IMR-90 (cell line): ENCODE measurements around the gene TMPRSS15. TPM values are rescaled to one million over a fixed set of nuclear protein-coding genes. Genes with fewer than 3 reads are reported as not detected.

Source experiments
- ATAC-seq: fragments of 200-7000 bp; cut with Tn5 transposase; 2 replicates; pipeline ENCODE4 v1.9.1; 2020; ENCODE audit warnings: low read depth, mild to moderate bottlenecking, moderate library complexity
- BruUV-seq: library from RNA; stranded (reverse); fragments of 400-500 nt; replicated peaks from 2 replicates; lab custom pipeline; 2021; lab: Mats Ljungman, UMichigan
- CTCF ChIA-PET: fragments of 300-600 bp; formaldehyde crosslinking; extraction: SDS; loops from one replicate; lab custom pipeline; 2021; ENCODE audit warnings: antibody characterized with exemption; lab: Yijun Ruan, JAX
- POLR2A ChIA-PET: fragments of 300-600 bp; sonication (Branson Sonifier 250); formaldehyde crosslinking; loops from one replicate; lab custom pipeline; 2022; ENCODE audit warnings: antibody characterized with exemption; ENCODE audit not compliant: unreplicated experiment; lab: Charles Lee
- DNase-seq: peaks from one replicate; pipeline ENCODE4 v3.0.0; 2013
- H2AFZ ChIP-seq: replicated peaks from 2 replicates; pipeline ENCODE3; 2013; ENCODE audit warnings: low read length, mild to moderate bottlenecking; ENCODE audit not compliant: poor library complexity
- H2AK5ac ChIP-seq: 2 replicates; pipeline ENCODE4 v1.6.1; 2013; ENCODE audit warnings: low read depth, low read length, inconsistent platforms
- H2AK9ac ChIP-seq: replicated peaks from 2 replicates; pipeline ENCODE3; 2013; ENCODE audit warnings: mild to moderate bottlenecking, low read depth, low read length, moderate library complexity; ENCODE audit not compliant: poor library complexity
- H2BK120ac ChIP-seq: 2 replicates; pipeline ENCODE4 v1.6.1; 2013; ENCODE audit warnings: low read depth, low read length, inconsistent platforms
- H2BK15ac ChIP-seq: 3 replicates; pipeline ENCODE4 v1.6.1; 2013; ENCODE audit warnings: low read depth, low read length, inconsistent platforms
- H2BK20ac ChIP-seq: 2 replicates; pipeline ENCODE4 v1.6.1; 2013; ENCODE audit warnings: low read depth, mild to moderate bottlenecking, inconsistent platforms, low read length, moderate library complexity
- H2BK5ac ChIP-seq: 2 replicates; pipeline ENCODE4 v1.6.1; 2013; ENCODE audit warnings: mild to moderate bottlenecking, low read depth, low read length, inconsistent platforms; ENCODE audit not compliant: poor library complexity, severe bottlenecking
- H3K14ac ChIP-seq: replicated peaks from 2 replicates; pipeline ENCODE4 v1.6.1; 2013; ENCODE audit warnings: low read depth, low read length, inconsistent platforms
- H3K18ac ChIP-seq: 2 replicates; pipeline ENCODE4 v1.6.1; 2013; ENCODE audit warnings: low read depth, low read length, control low read depth
- H3K23ac ChIP-seq: 2 replicates; pipeline ENCODE4 v1.6.1; 2013; ENCODE audit warnings: low read depth, low read length, inconsistent platforms
- H3K27ac ChIP-seq: 2 replicates; pipeline ENCODE4 v1.5.1; 2013; ENCODE audit warnings: mild to moderate bottlenecking, control low read depth, low read length; ENCODE audit not compliant: insufficient read depth
- H3K27me3 ChIP-seq: 2 replicates; pipeline ENCODE4 v1.6.1; 2013; ENCODE audit warnings: low read length; ENCODE audit not compliant: control insufficient read depth, insufficient read depth
- H3K36me3 ChIP-seq: 2 replicates; pipeline ENCODE4 v1.6.1; 2013; ENCODE audit warnings: low read length, mixed read lengths; ENCODE audit not compliant: control insufficient read depth, insufficient read depth
- H3K4ac ChIP-seq: 2 replicates; pipeline ENCODE4 v1.6.1; 2013; ENCODE audit warnings: low read depth, low read length, inconsistent platforms
- H3K4me1 ChIP-seq: 2 replicates; pipeline ENCODE4 v1.6.1; 2013; ENCODE audit warnings: low read length, mixed read lengths; ENCODE audit not compliant: control insufficient read depth, insufficient read depth
- H3K4me2 ChIP-seq: 2 replicates; pipeline ENCODE4 v1.6.1; 2013; ENCODE audit warnings: low read depth, mild to moderate bottlenecking, control low read depth, low read length, moderate library complexity
- H3K4me3 ChIP-seq: 2 replicates; pipeline ENCODE4 v1.5.1; 2013; ENCODE audit warnings: low read depth, mild to moderate bottlenecking, control low read depth, low read length, moderate library complexity; ENCODE audit not compliant: insufficient read depth
- H3K56ac ChIP-seq: 2 replicates; pipeline ENCODE4 v1.6.1; 2013; ENCODE audit warnings: low read length, inconsistent platforms; ENCODE audit not compliant: insufficient read depth; ENCODE audit errors: extremely low read depth
- H3K79me1 ChIP-seq, 2 experiments: 2 replicates each; pipeline ENCODE4 v1.6.1; 2013; ENCODE audit warnings: low read length in 2 of 2, inconsistent platforms in 1 of 2, low read depth in 1 of 2
- H3K9ac ChIP-seq: 2 replicates; pipeline ENCODE4 v1.6.1; 2013; ENCODE audit warnings: low read depth, low read length, control low read depth
- H3K9me1 ChIP-seq: 2 replicates; pipeline ENCODE4 v1.6.1; 2013; ENCODE audit warnings: low read length, inconsistent platforms; ENCODE audit not compliant: insufficient read depth
- H3K9me3 ChIP-seq: 2 replicates; pipeline ENCODE4 v1.6.1; 2013; ENCODE audit warnings: low read length; ENCODE audit not compliant: control insufficient read depth, insufficient read depth
- H4K20me1 ChIP-seq: 2 replicates; pipeline ENCODE4 v1.6.1; 2013; ENCODE audit warnings: low read length, inconsistent platforms; ENCODE audit not compliant: insufficient read depth
- H4K5ac ChIP-seq: 2 replicates; pipeline ENCODE4 v1.6.1; 2013; ENCODE audit warnings: mild to moderate bottlenecking, low read depth, low read length, control low read depth
- H4K8ac ChIP-seq, 2 experiments: 2 replicates each; pipeline ENCODE4 v1.6.1; 2013; ENCODE audit warnings: low read depth in 2 of 2, low read length in 2 of 2, control low read depth in 1 of 2, inconsistent platforms in 1 of 2
- H4K91ac ChIP-seq: 2 replicates; pipeline ENCODE4 v1.6.1; 2013; ENCODE audit warnings: low read depth, low read length, inconsistent platforms; ENCODE audit not compliant: insufficient read depth
- MAFK ChIP-seq: IDR thresholded peaks from 2 replicates; pipeline ENCODE4 v1.6.1; 2012; ENCODE audit warnings: low read depth, low read length, improper control_type of control experiment
- RFX5 ChIP-seq: IDR thresholded peaks from 2 replicates; pipeline ENCODE4 v1.8.0; 2012; ENCODE audit warnings: low read depth, mild to moderate bottlenecking, low read length, moderate library complexity
- WGBS, 2 experiments: methylation state at CpG; one replicate each; pipeline versions ENCODE4 v1.1.5 to v1.1.7; 2013; ENCODE audit warnings: missing lambda C conversion rate in 2 of 2; ENCODE audit not compliant: insufficient read length in 1 of 2; ENCODE audit errors: extremely low coverage in 2 of 2; 5-methylcytosine and 5-hydroxymethylcytosine counted together
- dilution Hi-C: fragments of 300-500 bp; cut with HindIII; formaldehyde crosslinking; loops from one replicate; pipeline ENCODE4 v1.14.3; 2018; ENCODE audit warnings: low sequenced_read_pairs; ENCODE audit not compliant: unreplicated experiment
- in situ Hi-C: fragments of 300-500 bp; cut with MboI; formaldehyde crosslinking; loops from 3 replicates; pipeline ENCODE4 v1.14.3; 2019; ENCODE audit warnings: low sequenced_read_pairs, inconsistent platforms, mixed read lengths
- intact Hi-C: fragments of 100-400 bp; cut with micrococcal nuclease; formaldehyde crosslinking; loops from 2 replicates; pipeline ENCODE4 v1.10.0; 2022
- polyA plus RNA-seq, 3 experiments: library from polyadenylated mRNA; depleted of rRNA; stranded (reverse); fragments of >200 nt; gene quantifications; 2 replicates each; pipeline ENCODE4 v1.2.3, GENCODE V29; 2012; ENCODE audit warnings: low replicate concordance in 1 of 3
- total RNA-seq: library from RNA; depleted of rRNA; stranded (reverse); fragments of >200 nt; gene quantifications from 2 replicates; pipeline ENCODE4 v1.2.3, GENCODE V29; 2012

TMPRSS15 gene
- total and polyA plus RNA-seq, 2 of the 4 experiments (the other 2 are of a cell fraction), result not detected

- no peak overlapping the region for H3K23ac ChIP-seq
- no peak overlapping the region for H2BK120ac ChIP-seq
- H3K36me3 ChIP-seq, result no peaks in the 10 kb centered on the region
- no peak overlapping the region for H3K4me3 ChIP-seq
- H4K8ac ChIP-seq, result no peak overlapping the region
- H3K14ac ChIP-seq, result no peak overlapping the region
- no peaks in the 10 kb centered on the region for H3K9me1 ChIP-seq
- H3K9ac ChIP-seq, result no peak overlapping the region
- no peak for DNase-seq
- H2BK20ac ChIP-seq, result no peak overlapping the region
- H2BK5ac ChIP-seq, result no peak overlapping the region
- no peaks in the 10 kb centered on the region for H3K9me3 ChIP-seq
- no peak overlapping the region for H3K27ac ChIP-seq
- in situ Hi-C loops (no loop called here), intact Hi-C loops (no loop called here), dilution Hi-C loops (no loop called here)
- no peaks in the 10 kb centered on the region for H3K79me1 ChIP-seq
- H4K20me1 ChIP-seq, result no peaks in the 10 kb centered on the region
- H2BK15ac ChIP-seq, result no peak overlapping the region
- no peak overlapping the region for H2AK5ac ChIP-seq
- POLR2A ChIA-PET, result no interaction called here
- no peak for ATAC-seq
- no peak overlapping the region for H3K4me2 ChIP-seq
- H2AFZ ChIP-seq, result no peak overlapping the region
- CTCF ChIA-PET, result no interaction called here
- no peaks in the 10 kb centered on the region for H3K4me1 ChIP-seq
- H3K27me3 ChIP-seq, result no peaks in the 10 kb centered on the region
- no CpG with 5 or more reads among the region's 5 CpGs for WGBS, 2 experiments
- no peak overlapping the region for H3K4ac ChIP-seq
- H3K56ac ChIP-seq, result no peak overlapping the region
- H2AK9ac ChIP-seq, result no peak overlapping the region
- TF ChIP-seq MAFK (peak; percentile 40; the same call in 1 of the 2 replicates), RFX5 (no peak)
- H3K18ac ChIP-seq, result no peak overlapping the region
- H4K5ac ChIP-seq, result no peak overlapping the region
- no peak overlapping the region for H4K91ac ChIP-seq
- no TSS peak for BruUV-seq
Measured at GRCh38 chr21:18398843-18399242, 4.7 kb downstream of the TMPRSS15 start.
